ENCODE data around the gene SND1. TPM values are rescaled to one million over a fixed set of nuclear protein-coding genes. Genes with fewer than 3 reads are reported as not detected.

SND1 gene
- 100 to 1,000 TPM in 1 of 4 donors, 10 to 100 TPM in 3; 70.8 to 141 (median 85.7) TPM for total RNA-seq

DNA sequence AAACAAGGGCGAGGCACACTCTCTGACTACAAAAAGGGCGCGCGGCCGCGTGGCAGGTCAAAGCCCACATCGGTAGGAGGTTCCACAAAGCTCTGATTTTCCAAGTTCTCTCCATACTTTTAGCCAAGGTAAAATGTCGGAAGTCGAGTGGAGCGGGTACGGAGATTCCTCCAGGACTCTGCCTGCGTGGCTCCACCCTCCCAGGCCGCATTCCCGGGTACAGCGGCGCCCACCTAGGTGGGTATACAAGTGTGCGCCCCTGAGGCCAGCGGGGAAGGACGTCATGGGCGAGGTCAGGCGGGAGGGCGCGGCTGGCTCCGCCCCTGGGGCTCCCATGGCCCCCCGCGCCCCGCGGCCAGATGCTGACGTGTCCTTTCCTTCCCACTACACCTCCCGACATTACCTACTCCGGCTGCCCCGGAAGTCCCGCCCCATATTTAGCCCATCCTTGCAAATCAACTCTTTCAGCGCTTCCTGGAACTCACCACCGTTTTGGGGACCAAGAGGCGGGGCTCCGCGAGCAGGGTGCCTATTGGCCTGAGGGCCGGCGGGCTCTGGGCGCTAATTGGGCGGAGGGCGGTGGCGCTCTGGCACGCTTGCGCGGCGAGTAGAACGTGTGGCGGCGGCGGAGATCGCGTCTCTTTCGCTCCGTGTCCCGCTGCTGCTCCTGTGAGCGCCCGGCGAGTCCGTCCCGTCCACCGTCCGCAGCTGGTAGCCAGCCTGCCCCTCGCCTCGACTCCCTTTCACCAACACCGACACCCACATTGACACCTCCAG lies at the start of gene SND1:
SND1 (plus strand) TSS at position 639 of the 777 bp plus-strand sequence. CDS start 180 bp downstream, outside the sequence.
- DNase-seq (ENCODE audit: low spot score in 2 of 2), result peak; percentile 96 to 98
- 0 to 1% methylated on average over 29 to 60 of the region's 67 CpGs for WGBS, 2 donors
- H3K27ac ChIP-seq, result peak within 1 kb of the TSS; percentile 89 to 96 (median 94)
- H3K36me3 ChIP-seq, result no peaks in the 10 kb centered on the region
- H3K27me3 ChIP-seq, result no peaks in the 10 kb centered on the region
- TF ChIP-seq, protein P1, sequence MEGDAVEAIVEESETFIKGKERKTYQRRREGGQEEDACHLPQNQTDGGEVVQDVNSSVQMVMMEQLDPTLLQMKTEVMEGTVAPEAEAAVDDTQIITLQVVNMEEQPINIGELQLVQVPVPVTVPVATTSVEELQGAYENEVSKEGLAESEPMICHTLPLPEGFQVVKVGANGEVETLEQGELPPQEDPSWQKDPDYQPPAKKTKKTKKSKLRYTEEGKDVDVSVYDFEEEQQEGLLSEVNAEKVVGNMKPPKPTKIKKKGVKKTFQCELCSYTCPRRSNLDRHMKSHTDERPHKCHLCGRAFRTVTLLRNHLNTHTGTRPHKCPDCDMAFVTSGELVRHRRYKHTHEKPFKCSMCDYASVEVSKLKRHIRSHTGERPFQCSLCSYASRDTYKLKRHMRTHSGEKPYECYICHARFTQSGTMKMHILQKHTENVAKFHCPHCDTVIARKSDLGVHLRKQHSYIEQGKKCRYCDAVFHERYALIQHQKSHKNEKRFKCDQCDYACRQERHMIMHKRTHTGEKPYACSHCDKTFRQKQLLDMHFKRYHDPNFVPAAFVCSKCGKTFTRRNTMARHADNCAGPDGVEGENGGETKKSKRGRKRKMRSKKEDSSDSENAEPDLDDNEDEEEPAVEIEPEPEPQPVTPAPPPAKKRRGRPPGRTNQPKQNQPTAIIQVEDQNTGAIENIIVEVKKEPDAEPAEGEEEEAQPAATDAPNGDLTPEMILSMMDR (IDR thresholded peaks at IDR 0.05), result peak in 1 of 5 experiments; percentile 46
- peak; percentile 86 to 93 for TF ChIP-seq EP300 (IDR thresholded peaks at IDR 0.05)
- peak; percentile 47 to 79 for TF ChIP-seq POLR2A (IDR thresholded peaks at IDR 0.05)
- no peaks in the 10 kb centered on the region for H3K9me3 ChIP-seq
- H3K4me3 ChIP-seq, result peak within 1 kb of the TSS; percentile 67 to 98 (median 78)
- peaks cover 0 to 37% (median 30%) of the 10 kb centered on the region in 4 donors for H3K4me1 ChIP-seq

DNA sequence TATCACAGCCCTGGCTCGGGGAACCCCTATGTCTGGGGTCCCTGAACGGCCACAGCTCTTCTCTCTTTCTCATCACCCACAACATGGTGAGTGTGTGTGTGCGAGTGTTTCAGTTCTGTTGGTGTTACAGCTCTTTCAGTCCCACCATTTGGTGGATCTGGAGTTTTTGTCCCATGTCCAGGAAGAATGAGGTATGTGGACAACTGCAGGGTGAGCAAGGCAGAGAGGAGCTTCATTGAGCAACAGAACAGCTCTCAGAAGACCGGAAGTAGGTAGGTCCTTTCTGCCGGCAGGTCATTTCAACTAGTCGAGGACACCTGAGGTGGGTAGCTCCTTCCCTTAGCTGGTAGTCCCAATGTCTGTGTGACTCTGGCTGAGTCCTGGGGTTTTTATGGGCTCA lies 43.5 kb upstream of the SND1 start:
- DNase-seq (ENCODE audit: low spot score in 2 of 2), result no peak
- TF ChIP-seq, protein P1 (IDR thresholded peaks at IDR 0.05), result no peak
- TF ChIP-seq POLR2A (IDR thresholded peaks at IDR 0.05) (no peak), EP300 (IDR thresholded peaks at IDR 0.05) (no peak)
- Histone ChIP-seq H3K36me3 (no peaks in the 10 kb centered on the region), H3K27ac (no peak overlapping the region), H3K9me3 (peaks cover 0 to 13% (median 0%) of the 10 kb centered on the region in 4 donors), H3K4me3 (no peak overlapping the region), H3K27me3 (peaks cover 0 to 3% of the 10 kb centered on the region in 2 donors), H3K4me1 (no peaks in the 10 kb centered on the region)
- WGBS, 2 donors, result 87 to 95% methylated on average over 6 of the region's 6 CpGs

DNA sequence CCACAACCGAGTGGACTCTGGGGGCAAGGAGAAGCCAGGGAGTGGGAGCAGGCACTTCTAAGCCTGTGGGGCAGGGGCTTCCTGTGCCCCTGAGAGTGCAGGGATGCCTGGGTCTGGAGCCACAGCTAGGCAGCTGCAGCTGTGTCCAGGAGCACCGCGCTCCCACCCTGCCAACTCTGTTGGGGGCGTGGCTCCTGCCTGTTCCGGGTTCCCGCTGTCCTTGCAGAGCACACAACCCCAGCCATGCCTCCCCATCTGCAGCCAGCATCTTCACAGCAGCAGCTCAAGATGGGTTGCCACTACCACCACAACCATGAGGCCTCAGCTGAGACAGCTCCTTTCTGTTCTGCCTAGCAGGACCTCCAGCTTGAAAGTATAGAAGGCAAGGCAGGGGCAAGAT lies 42.7 kb upstream of the SND1 start:
- H3K4me3 ChIP-seq, result no peak overlapping the region
- DNase-seq (ENCODE audit: low spot score in 2 of 2), result no peak
- H3K4me1 ChIP-seq, result no peaks in the 10 kb centered on the region
- no peak overlapping the region for H3K27ac ChIP-seq
- peaks cover 0 to 13% (median 0%) of the 10 kb centered on the region in 4 donors for H3K9me3 ChIP-seq
- H3K27me3 ChIP-seq, result peaks cover 0 to 6% of the 10 kb centered on the region in 2 donors
- H3K36me3 ChIP-seq, result no peaks in the 10 kb centered on the region
- TF ChIP-seq, protein P1 (IDR thresholded peaks at IDR 0.05), result no peak
- WGBS, 2 donors, result 89% methylated on average over 5 to 6 of the region's 6 CpGs

DNA sequence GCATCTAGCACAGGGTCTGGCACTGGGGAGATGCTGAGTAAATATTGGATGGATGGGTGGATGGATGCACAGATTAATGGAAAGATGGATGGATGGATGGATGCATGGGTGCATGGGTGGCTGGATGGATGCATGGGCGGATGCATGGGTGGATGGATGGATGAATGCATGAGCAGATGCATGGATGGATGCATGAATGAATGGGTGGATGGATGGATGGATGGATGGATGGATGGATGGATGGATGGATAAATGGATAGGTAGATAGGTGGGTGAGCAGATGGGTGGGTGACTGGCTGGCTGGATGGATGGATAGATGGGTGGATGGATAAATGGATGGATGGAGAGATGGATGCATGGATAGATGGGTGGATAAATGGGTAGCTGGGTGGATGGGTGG lies 39.7 kb upstream of the SND1 start:
- Histone ChIP-seq H3K36me3 (no peaks in the 10 kb centered on the region), H3K4me3 (no peak overlapping the region), H3K27ac (no peak overlapping the region), H3K9me3 (peaks cover 0 to 13% (median 0%) of the 10 kb centered on the region in 4 donors), H3K4me1 (no peaks in the 10 kb centered on the region), H3K27me3 (peaks cover 0 to 27% of the 10 kb centered on the region in 2 donors)
- TF ChIP-seq POLR2A (IDR thresholded peaks at IDR 0.05) (no peak), EP300 (IDR thresholded peaks at IDR 0.05) (no peak)
- TF ChIP-seq, protein P1 (IDR thresholded peaks at IDR 0.05), result no peak
- no peak for DNase-seq (ENCODE audit: low spot score in 2 of 2)
- WGBS, 2 donors, result 88 to 92% methylated on average over 1 of the region's 1 CpG

DNA sequence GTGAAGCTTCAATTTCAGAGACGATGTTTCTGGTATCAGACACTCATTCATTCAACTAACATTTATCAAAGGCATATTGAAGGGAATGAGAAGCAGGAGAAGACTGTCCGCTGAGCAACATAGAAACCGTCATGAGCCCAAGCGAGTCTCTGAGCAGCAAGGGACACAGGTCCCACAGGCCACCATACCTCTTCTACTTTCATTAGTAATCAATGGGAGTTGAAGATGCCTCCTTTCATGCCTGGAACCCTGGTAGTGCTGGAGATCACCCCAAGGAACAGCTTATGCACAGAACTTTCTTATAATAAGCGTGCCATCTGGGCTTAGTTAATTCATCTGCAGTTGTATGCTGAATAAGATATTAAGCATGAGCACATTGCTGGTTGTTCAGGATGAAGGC lies 35.3 kb upstream of the SND1 start:
- H3K9me3 ChIP-seq, result no peaks in the 10 kb centered on the region
- WGBS, 2 donors, result 90 to 93% methylated on average over 5 of the region's 5 CpGs
- peaks cover 0 to 62% of the 10 kb centered on the region in 2 donors for H3K27me3 ChIP-seq
- H3K36me3 ChIP-seq, result no peaks in the 10 kb centered on the region
- no peak overlapping the region for H3K4me3 ChIP-seq
- TF ChIP-seq EP300 (IDR thresholded peaks at IDR 0.05), result no peak
- TF ChIP-seq, protein P1 (IDR thresholded peaks at IDR 0.05), result no peak
- no peak for TF ChIP-seq POLR2A (IDR thresholded peaks at IDR 0.05)
- H3K4me1 ChIP-seq, result peaks cover 0 to 12% (median 0%) of the 10 kb centered on the region in 4 donors
- H3K27ac ChIP-seq, result no peak overlapping the region
- no peak for DNase-seq (ENCODE audit: low spot score in 2 of 2)
